ENCODE data around the gene PTPRU.
"Not testable (repeated sequence)": the region's sequence is repeated elsewhere in the genome, so short reads cannot be mapped to it uniquely, and the experiment has no call there.

The PTPRU gene

GRCh38 chr1:29235955-29236711 is at the start of gene PTPRU:
Gene PTPRU (plus strand): TSS chr1:29236522. CDS start chr1:29236645, 123 bp downstream.
- DNase-seq = peak; percentile 91

GRCh38 chr1:29186707-29187106 is 49.6 kb upstream of the PTPRU start:
- DNase-seq = no peak

- DNase-seq = no peak
Measured at GRCh38 chr1:29190718-29191117, 45.6 kb upstream of the PTPRU start.

- no peak for DNase-seq
Measured at GRCh38 chr1:29193879-29194455, 42.4 kb upstream of the PTPRU start.

GRCh38 chr1:29195881-29196291 is 40.4 kb upstream of the PTPRU start:
- no peak for DNase-seq

GRCh38 chr1:29196863-29197589 is 39.3 kb upstream of the PTPRU start:
- no peak for DNase-seq

GRCh38 chr1:29197590-29197924 is 38.8 kb upstream of the PTPRU start:
- DNase-seq = no peak

GRCh38 chr1:29197993-29198392 is 38.3 kb upstream of the PTPRU start:
- no peak for DNase-seq

GRCh38 chr1:29200906-29201594 is 35.3 kb upstream of the PTPRU start:
- DNase-seq = no peak

- DNase-seq = no peak
Measured at GRCh38 chr1:29201595-29202051, 34.7 kb upstream of the PTPRU start.

- DNase-seq = no peak
Measured at GRCh38 chr1:29202053-29202452, 34.3 kb upstream of the PTPRU start.

GRCh38 chr1:29202584-29203340 is 33.6 kb upstream of the PTPRU start:
- peak; percentile 83 for DNase-seq

- no peak for DNase-seq
Measured at GRCh38 chr1:29208442-29208841, 27.9 kb upstream of the PTPRU start.

- no peak for DNase-seq
Measured at GRCh38 chr1:29209173-29209572, 27.1 kb upstream of the PTPRU start.

GRCh38 chr1:29210278-29211085 is 25.8 kb upstream of the PTPRU start:
- no peak for DNase-seq

- no peak for DNase-seq
Measured at GRCh38 chr1:29211086-29212030, 25.0 kb upstream of the PTPRU start.

- no peak for DNase-seq
Measured at GRCh38 chr1:29213055-29213454, 23.3 kb upstream of the PTPRU start.

GRCh38 chr1:29217633-29218032 is 18.7 kb upstream of the PTPRU start:
- no peak for DNase-seq

- no peak for DNase-seq
Measured at GRCh38 chr1:29218223-29218622, 18.1 kb upstream of the PTPRU start.

- DNase-seq = no peak
Measured at GRCh38 chr1:29221296-29221695, 15.0 kb upstream of the PTPRU start.

GRCh38 chr1:29222260-29222659 is 14.1 kb upstream of the PTPRU start:
- DNase-seq = not testable (repeated sequence)

All from retina (tissue), 1 donor.